Measurements from ENCODE around the gene RFC4.
"Not testable (repeated sequence)": the region's sequence is repeated elsewhere in the genome, so short reads cannot be mapped to it uniquely, and the experiment has no call there.

RFC4 gene

GRCh38 chr3:186806089-186807055 is at the start of gene RFC4:
Gene RFC4, minus strand, starts transcription at chr3:186806482. Its CDS starts 1,769 bp downstream, at chr3:186804713.
- FAIRE-seq: peak; percentile 78
- peak; percentile 87 for DNase-seq (ENCODE audit: insufficient read length, low spot score)
- peak; percentile 75 for TF ChIP-seq POLR2A (IDR thresholded peaks at IDR 0.05; ENCODE audit: low read depth, low read length)

- DNase-seq (ENCODE audit: insufficient read length, low spot score) (no peak), FAIRE-seq (no peak)
- TF ChIP-seq POLR2A (IDR thresholded peaks at IDR 0.05; ENCODE audit: low read depth, low read length): no peak
These were observed 48.7 kb upstream of the RFC4 start for GRCh38 chr3:186854954-186855353.

- no peak for FAIRE-seq
- DNase-seq (ENCODE audit: insufficient read length, low spot score): no peak
These were observed 47.9 kb upstream of the RFC4 start for GRCh38 chr3:186854146-186854545.

GRCh38 chr3:186852994-186853393 is 46.7 kb upstream of the RFC4 start:
- no peak for TF ChIP-seq POLR2A (IDR thresholded peaks at IDR 0.05; ENCODE audit: low read depth, low read length)
- DNase-seq (ENCODE audit: insufficient read length, low spot score) (no peak), FAIRE-seq (no peak)

More at GRCh38 chr3:186854146-186854545, 47.9 kb upstream of the RFC4 start:
- TF ChIP-seq POLR2A (IDR thresholded peaks at IDR 0.05; ENCODE audit: low read depth, low read length): no peak

GRCh38 chr3:186851835-186852234 is 45.6 kb upstream of the RFC4 start:
- not testable (repeated sequence) for DNase-seq (ENCODE audit: insufficient read length, low spot score); FAIRE-seq

- FAIRE-seq (peak; percentile 62), DNase-seq (ENCODE audit: insufficient read length, low spot score) (no peak)
- TF ChIP-seq POLR2A (IDR thresholded peaks at IDR 0.05; ENCODE audit: low read depth, low read length): no peak
These were observed 43.2 kb upstream of the RFC4 start for GRCh38 chr3:186849374-186849975.

GRCh38 chr3:186847437-186847836 is 41.2 kb upstream of the RFC4 start:
- DNase-seq (ENCODE audit: insufficient read length, low spot score) (no peak), FAIRE-seq (no peak)
- no peak for TF ChIP-seq POLR2A (IDR thresholded peaks at IDR 0.05; ENCODE audit: low read depth, low read length)

GRCh38 chr3:186845756-186846155 is 39.5 kb upstream of the RFC4 start:
- DNase-seq (ENCODE audit: insufficient read length, low spot score): no peak
- no peak for TF ChIP-seq POLR2A (IDR thresholded peaks at IDR 0.05; ENCODE audit: low read depth, low read length)
- FAIRE-seq: no peak

GRCh38 chr3:186844908-186845307 is 38.6 kb upstream of the RFC4 start:
- no peak for TF ChIP-seq POLR2A (IDR thresholded peaks at IDR 0.05; ENCODE audit: low read depth, low read length)
- FAIRE-seq: no peak
- DNase-seq (ENCODE audit: insufficient read length, low spot score): no peak

GRCh38 chr3:186843039-186843432 is 36.8 kb upstream of the RFC4 start:
- FAIRE-seq (no peak), DNase-seq (ENCODE audit: insufficient read length, low spot score) (no peak)
- no peak for TF ChIP-seq POLR2A (IDR thresholded peaks at IDR 0.05; ENCODE audit: low read depth, low read length)

GRCh38 chr3:186842426-186843038 is 36.2 kb upstream of the RFC4 start, which contains the start of gene ADIPOQ:
Gene ADIPOQ, plus strand, starts transcription at chr3:186842710. Its CDS starts 10,349 bp downstream, at chr3:186853059.
- DNase-seq (ENCODE audit: insufficient read length, low spot score) (no peak), FAIRE-seq (no peak)
- no peak for TF ChIP-seq POLR2A (IDR thresholded peaks at IDR 0.05; ENCODE audit: low read depth, low read length)

- TF ChIP-seq POLR2A (IDR thresholded peaks at IDR 0.05; ENCODE audit: low read depth, low read length): no peak
- FAIRE-seq (no peak), DNase-seq (ENCODE audit: insufficient read length, low spot score) (no peak)
These were observed 35.3 kb upstream of the RFC4 start for GRCh38 chr3:186841620-186842019.

- no peak for TF ChIP-seq POLR2A (IDR thresholded peaks at IDR 0.05; ENCODE audit: low read depth, low read length)
- no peak for FAIRE-seq
- no peak for DNase-seq (ENCODE audit: insufficient read length, low spot score)
These were observed 33.8 kb upstream of the RFC4 start for GRCh38 chr3:186839874-186840641.

Measured in H54 (cell line).